Stimulated activated CD8-positive, alpha-beta memory T cell treated with anti-CD3 and anti-CD28 coated beads, Interleukin-12 subunit alpha, Interleukin-12 subunit beta, amount 100 ng/mL, for 24 hours (primary cell): ENCODE results near the gene ANXA8L1.
"Not testable (repeated sequence)": the region's sequence is repeated elsewhere in the genome, so short reads cannot be mapped to it uniquely, and the experiment has no call there.

Experiments
- DNase-seq: peaks from one replicate; pipeline ENCODE4 v3.0.0-alpha.2; 2020; ENCODE audit errors: extremely low read depth

ANXA8L1 gene

GRCh38 chr10:46397767-46398166 is 22.2 kb downstream of the ANXA8L1 start:
- DNase-seq: not testable (repeated sequence)

GRCh38 chr10:46398212-46398886 is 22.8 kb downstream of the ANXA8L1 start:
- DNase-seq: not testable (repeated sequence)

- DNase-seq: not testable (repeated sequence)
These were observed 34.0 kb downstream of the ANXA8L1 start for GRCh38 chr10:46409556-46409955.

- not testable (repeated sequence) for DNase-seq
These were observed 35.5 kb downstream of the ANXA8L1 start for GRCh38 chr10:46411123-46411522.

- not testable (repeated sequence) for DNase-seq
These were observed 37.1 kb downstream of the ANXA8L1 start for GRCh38 chr10:46412665-46413064.

GRCh38 chr10:46415291-46415690 is 39.7 kb downstream of the ANXA8L1 start:
- DNase-seq: not testable (repeated sequence)

GRCh38 chr10:46418283-46418682 is 42.7 kb downstream of the ANXA8L1 start:
- not testable (repeated sequence) for DNase-seq

- not testable (repeated sequence) for DNase-seq
These were observed 44.2 kb downstream of the ANXA8L1 start for GRCh38 chr10:46419570-46420379.

- DNase-seq: not testable (repeated sequence)
These were observed 48.0 kb downstream of the ANXA8L1 start for GRCh38 chr10:46423550-46423949.

GRCh38 chr10:46440942-46441341 is 65.4 kb downstream of the ANXA8L1 start:
- not testable (repeated sequence) for DNase-seq
